PC-9 (cell line): ENCODE measurements around the gene POU4F1. TPM values are rescaled to one million over a fixed set of nuclear protein-coding genes. Genes with fewer than 3 reads are reported as not detected.

Experiments
- BruUV-seq: library from RNA; stranded (reverse); fragments of 400-500 nt; replicated peaks from 2 replicates; lab custom pipeline; 2021; lab: Mats Ljungman, UMichigan
- CTCF ChIA-PET: fragments of 300-600 bp; sonication (Branson Sonifier 250); formaldehyde crosslinking; loops from one replicate; lab custom pipeline; 2022; ENCODE audit warnings: antibody characterized with exemption; lab: Charles Lee
- POLR2A ChIA-PET: fragments of 300-600 bp; sonication (Branson Sonifier 250); formaldehyde crosslinking; loops from one replicate; lab custom pipeline; 2022; ENCODE audit warnings: antibody characterized with exemption; ENCODE audit not compliant: unreplicated experiment; lab: Charles Lee
- DNase-seq, 2 experiments: peaks; one replicate each; pipeline versions ENCODE4 v3.0.0 to v3.0.0-alpha.2; 2015 to 2022; ENCODE audit warnings: mixed read lengths in 1 of 2
- H2AFZ ChIP-seq: fragments of 200-600 bp; sonication (generic); 2 replicates; pipeline ENCODE4 v1.8.1; 2017; ENCODE audit warnings: antibody characterized with exemption
- H3F3A ChIP-seq: fragments of 200-600 bp; sonication (generic); 2 replicates; pipeline ENCODE4 v1.8.1; 2017; ENCODE audit warnings: antibody characterized with exemption, mild to moderate bottlenecking, low read depth; ENCODE audit not compliant: insufficient read depth
- H3K27ac ChIP-seq: fragments of 200-600 bp; sonication (generic); 2 replicates; pipeline ENCODE4 v1.6.1; 2016; ENCODE audit warnings: mixed run types
- H3K27me3 ChIP-seq: fragments of 200-600 bp; sonication (generic); 2 replicates; pipeline ENCODE4 v1.6.1; 2016; ENCODE audit warnings: low read depth, mixed run types; ENCODE audit not compliant: insufficient read depth
- H3K36me3 ChIP-seq: fragments of 200-600 bp; sonication (generic); 2 replicates; pipeline ENCODE4 v1.6.1; 2016; ENCODE audit warnings: low read depth, mixed run types
- H3K4me1 ChIP-seq: fragments of 200-600 bp; sonication (generic); replicated peaks from 2 replicates; pipeline ENCODE4 v1.6.1; 2016; ENCODE audit warnings: mixed run types; ENCODE audit not compliant: insufficient read depth
- H3K4me2 ChIP-seq: fragments of 200-600 bp; sonication (generic); 2 replicates; pipeline ENCODE4 v1.6.1; 2017; ENCODE audit warnings: mixed run types
- H3K4me3 ChIP-seq: fragments of 200-600 bp; sonication (generic); 2 replicates; pipeline ENCODE4 v1.6.1; 2016; ENCODE audit warnings: mixed run types
- H3K79me2 ChIP-seq: fragments of 200-600 bp; sonication (generic); 2 replicates; pipeline ENCODE4 v1.6.1; 2017; ENCODE audit warnings: low read depth, mixed run types
- H3K9me2 ChIP-seq: fragments of 200-600 bp; sonication (generic); 2 replicates; pipeline ENCODE4 v1.8.1; 2017; ENCODE audit warnings: mild to moderate bottlenecking; ENCODE audit not compliant: insufficient read depth
- H3K9me3 ChIP-seq: fragments of 200-600 bp; sonication (generic); 2 replicates; pipeline ENCODE4 v1.8.1; 2016; ENCODE audit warnings: low read depth; ENCODE audit not compliant: insufficient read depth
- H4K20me1 ChIP-seq: fragments of 200-600 bp; sonication (generic); 2 replicates; pipeline ENCODE4 v1.8.1; 2017; ENCODE audit not compliant: insufficient read depth
- CTCF ChIP-seq: fragments of 200-600 bp; sonication (generic); conservative IDR thresholded peaks from 2 replicates; pipeline ENCODE4 v1.6.1; 2017; ENCODE audit warnings: mixed run types, antibody characterized with exemption, mild to moderate bottlenecking, moderate library complexity
- EZH2 ChIP-seq: fragments of 200-600 bp; sonication (generic); IDR thresholded peaks from 2 replicates; pipeline ENCODE4 v1.8.0; 2017; ENCODE audit warnings: antibody characterized with exemption, low read depth
- intact Hi-C: fragments of 100-400 bp; cut with micrococcal nuclease; formaldehyde crosslinking; loops from one replicate; pipeline ENCODE4 v1.10.0; 2022; ENCODE audit not compliant: unreplicated experiment
- total RNA-seq: library from RNA; stranded (reverse); gene quantifications from 2 replicates; pipeline ENCODE4 v1.2.3, GENCODE V29; 2021

The POU4F1 gene
- total RNA-seq, 1 experiment from 2014 or later, result not detected

GRCh38 chr13:78598966-78599644 is 4.2 kb downstream of the POU4F1 start:
- no peak overlapping the region for H2AFZ ChIP-seq
- ChIA-PET CTCF (no interaction called here), POLR2A (no interaction called here)
- no peaks in the 10 kb centered on the region for H3F3A ChIP-seq
- no peak overlapping the region for H3K27ac ChIP-seq
- H3K9me2 ChIP-seq, result no peaks in the 10 kb centered on the region
- H3K4me3 ChIP-seq, result no peak overlapping the region
- no peaks in the 10 kb centered on the region for H3K36me3 ChIP-seq
- H3K79me2 ChIP-seq, result no peaks in the 10 kb centered on the region
- no peak for TF ChIP-seq CTCF
- H3K27me3 ChIP-seq, result 0 out of 2 replicates have a peak, but pooled peaks cover 4% of the 10 kb centered on the region
- no peak for DNase-seq
- H3K9me3 ChIP-seq, result no peaks in the 10 kb centered on the region
- no TSS peak for BruUV-seq
- H3K4me2 ChIP-seq, result no peak overlapping the region
- no peaks in the 10 kb centered on the region for H3K4me1 ChIP-seq
- intact Hi-C loops, result no loop called here
- no peaks in the 10 kb centered on the region for H4K20me1 ChIP-seq

- DNase-seq, result no peak
- H3K4me1 ChIP-seq, result no peaks in the 10 kb centered on the region
- H3K36me3 ChIP-seq, result no peaks in the 10 kb centered on the region
- no peaks in the 10 kb centered on the region for H3K9me2 ChIP-seq
- H4K20me1 ChIP-seq, result no peaks in the 10 kb centered on the region
- H3K27me3 ChIP-seq, result 0 out of 2 replicates have a peak, but pooled peaks cover 4% of the 10 kb centered on the region
- BruUV-seq, result no TSS peak
- H3K4me3 ChIP-seq, result no peak overlapping the region
- no peak overlapping the region for H2AFZ ChIP-seq
- intact Hi-C loops, result no loop called here
- TF ChIP-seq CTCF (no peak), EZH2 (no peak)
- ChIA-PET POLR2A (no interaction called here), CTCF (no interaction called here)
- no peaks in the 10 kb centered on the region for H3F3A ChIP-seq
- H3K27ac ChIP-seq, result no peak overlapping the region
- no peaks in the 10 kb centered on the region for H3K9me3 ChIP-seq
- H3K4me2 ChIP-seq, result no peak overlapping the region
- no peaks in the 10 kb centered on the region for H3K79me2 ChIP-seq
These were observed 5.1 kb downstream of the POU4F1 start for GRCh38 chr13:78598116-78598781.

GRCh38 chr13:78597602-78597932 is 5.8 kb downstream of the POU4F1 start:
- H3K4me2 ChIP-seq, result no peak overlapping the region
- H3K27me3 ChIP-seq, result 0 out of 2 replicates have a peak, but pooled peaks cover 7% of the 10 kb centered on the region
- H3F3A ChIP-seq, result no peaks in the 10 kb centered on the region
- H3K9me3 ChIP-seq, result no peaks in the 10 kb centered on the region
- H3K27ac ChIP-seq, result no peak overlapping the region
- no peaks in the 10 kb centered on the region for H4K20me1 ChIP-seq
- H2AFZ ChIP-seq, result no peak overlapping the region
- H3K79me2 ChIP-seq, result no peaks in the 10 kb centered on the region
- H3K36me3 ChIP-seq, result no peaks in the 10 kb centered on the region
- no peak overlapping the region for H3K4me3 ChIP-seq
- CTCF ChIA-PET, result no interaction called here
- POLR2A ChIA-PET, result no interaction called here
- no peaks in the 10 kb centered on the region for H3K9me2 ChIP-seq
- TF ChIP-seq CTCF, result no peak
- DNase-seq, result no peak
- BruUV-seq, result no TSS peak
- H3K4me1 ChIP-seq, result no peaks in the 10 kb centered on the region
- intact Hi-C loops, result no loop called here
